ENCODE measurements around the gene RBM43. TPM values are rescaled to one million over a fixed set of nuclear protein-coding genes. Genes with fewer than 3 reads are reported as not detected.
A peak's percentile ranks its signal among the peaks of the same experiment; 100 is the strongest.
"Not testable (repeated sequence)": the region's sequence is repeated elsewhere in the genome, so short reads cannot be mapped to it uniquely, and the experiment has no call there.

The RBM43 gene
- total RNA-seq, 2 experiments from 2014 or later = 3.4 to 3.5 TPM

- ChIA-PET CTCF (interaction anchor here (0.6 to 2.8 kb wide), 46 partner anchors 9 to 1678 kb away, joined by 3 to 55 read pairs (median 4); partner anchors contain the start of genes NMI and RBM43), POLR2A (no interaction called here)
- intact Hi-C loops (cut with micrococcal nuclease) = loop anchor here (10.0 kb wide), 1 partner anchor 1644 kb away; no protein-coding TSS in a partner anchor
- no peak overlapping the region for H3K27ac Mint-ChIP-seq
- peak; percentile 89 for TF ChIP-seq CTCF (IDR thresholded peaks at IDR 0.05)
- ATAC-seq (peak; percentile 82), DNase-seq (peak; percentile 59)
- H3K4me3 Mint-ChIP-seq = no peak overlapping the region
- no peaks in the 10 kb centered on the region for H3K27me3 Mint-ChIP-seq
- H3K36me3 Mint-ChIP-seq (ENCODE audit: low read depth) = no peaks in the 10 kb centered on the region
- no peaks in the 10 kb centered on the region for H3K9me3 Mint-ChIP-seq
- peaks cover 5% of the 10 kb centered on the region for H3K4me1 Mint-ChIP-seq (ENCODE audit: low read depth)
These were observed 22.9 kb downstream of the RBM43 start for GRCh38 chr2:151238527-151239487.

GRCh38 chr2:151237422-151238025 is 24.1 kb downstream of the RBM43 start:
- H3K27me3 Mint-ChIP-seq = no peaks in the 10 kb centered on the region
- TF ChIP-seq CTCF (IDR thresholded peaks at IDR 0.05) = no peak
- no peak overlapping the region for H3K27ac Mint-ChIP-seq
- no peaks in the 10 kb centered on the region for H3K9me3 Mint-ChIP-seq
- H3K4me3 Mint-ChIP-seq = no peak overlapping the region
- intact Hi-C loops (cut with micrococcal nuclease) = loop anchor here (10.0 kb wide), 1 partner anchor 1643 kb away; no protein-coding TSS in a partner anchor
- POLR2A ChIA-PET = no interaction called here
- no peaks in the 10 kb centered on the region for H3K36me3 Mint-ChIP-seq (ENCODE audit: low read depth)
- CTCF ChIA-PET = interaction anchor here (1.9 to 2.2 kb wide), 2 partner anchors 16 to 1646 kb away, joined by 8 read pairs; no protein-coding TSS in a partner anchor
- ATAC-seq (peak; percentile 80), DNase-seq (peak; percentile 42)
- H3K4me1 Mint-ChIP-seq (ENCODE audit: low read depth) = peaks cover 5% of the 10 kb centered on the region

- CTCF ChIA-PET; ATAC-seq; DNase-seq; H3K4me1 Mint-ChIP-seq (ENCODE audit: low read depth); H3K9me3 Mint-ChIP-seq; H3K36me3 Mint-ChIP-seq (ENCODE audit: low read depth); POLR2A ChIA-PET; H3K4me3 Mint-ChIP-seq; H3K27me3 Mint-ChIP-seq; H3K27ac Mint-ChIP-seq: not testable (repeated sequence)
- intact Hi-C loops (cut with micrococcal nuclease) = loop anchor here (10.0 kb wide), 1 partner anchor 1639 kb away; no protein-coding TSS in a partner anchor
These were observed 27.9 kb downstream of the RBM43 start for GRCh38 chr2:151233760-151234159.

GRCh38 chr2:151233288-151233687 is 28.4 kb downstream of the RBM43 start:
- H3K4me1 Mint-ChIP-seq (ENCODE audit: low read depth); ATAC-seq; CTCF ChIA-PET; DNase-seq; H3K27ac Mint-ChIP-seq; POLR2A ChIA-PET; H3K4me3 Mint-ChIP-seq; H3K36me3 Mint-ChIP-seq (ENCODE audit: low read depth); H3K27me3 Mint-ChIP-seq; H3K9me3 Mint-ChIP-seq: not testable (repeated sequence)
- intact Hi-C loops (cut with micrococcal nuclease) = loop anchor here (10.0 kb wide), 1 partner anchor 1638 kb away; no protein-coding TSS in a partner anchor

GRCh38 chr2:151230627-151231140 is 31.0 kb downstream of the RBM43 start:
- CTCF ChIA-PET = interaction anchor here (1.0 to 7.3 kb wide), 2 partner anchors 9 to 10 kb away, joined by 3 to 55 read pairs; no protein-coding TSS in a partner anchor
- intact Hi-C loops (cut with micrococcal nuclease) = loop anchor here (10.0 kb wide), 1 partner anchor 1636 kb away; no protein-coding TSS in a partner anchor

More at GRCh38 chr2:151230627-151231140, 31.0 kb downstream of the RBM43 start:
- POLR2A ChIA-PET = no interaction called here
- peaks cover 10% of the 10 kb centered on the region for H3K27me3 Mint-ChIP-seq
- H3K36me3 Mint-ChIP-seq (ENCODE audit: low read depth) = no peaks in the 10 kb centered on the region
- H3K27ac Mint-ChIP-seq = no peak overlapping the region
- no peaks in the 10 kb centered on the region for H3K4me1 Mint-ChIP-seq (ENCODE audit: low read depth)
- no peaks in the 10 kb centered on the region for H3K9me3 Mint-ChIP-seq
- TF ChIP-seq CTCF (IDR thresholded peaks at IDR 0.05) = no peak
- ATAC-seq (no peak), DNase-seq (no peak)
- no peak overlapping the region for H3K4me3 Mint-ChIP-seq
